Measurements from ENCODE around the gene DIPK1A. TPM values are rescaled to one million over a fixed set of nuclear protein-coding genes. Genes with fewer than 3 reads are reported as not detected.

The DIPK1A gene
- total RNA-seq, 2 donors from 2014 or later: 10.8 to 18.3 TPM

GRCh38 chr1:92840600-92840999 is 120.7 kb downstream of the DIPK1A start:
- Histone ChIP-seq H3K4me1 (ENCODE audit: control insufficient read depth in 1 of 2, low read depth in 2 of 2) (peaks cover 0 to 49% of the 10 kb centered on the region in 2 donors), H3K27ac (no peak overlapping the region), H3K9me3 (no peaks in the 10 kb centered on the region), H3K4me3 (no peak overlapping the region), H3K36me3 (peaks cover 16% of the 10 kb centered on the region), H3K27me3 (replicated peaks; ENCODE audit: insufficient read depth) (no peaks in the 10 kb centered on the region)
- DNase-seq (ENCODE audit: low spot score) (no peak), ATAC-seq (ENCODE audit: insufficient number of reproducible peaks, low FRiP score, low read depth) (no peak)
- TF ChIP-seq, protein P1, sequence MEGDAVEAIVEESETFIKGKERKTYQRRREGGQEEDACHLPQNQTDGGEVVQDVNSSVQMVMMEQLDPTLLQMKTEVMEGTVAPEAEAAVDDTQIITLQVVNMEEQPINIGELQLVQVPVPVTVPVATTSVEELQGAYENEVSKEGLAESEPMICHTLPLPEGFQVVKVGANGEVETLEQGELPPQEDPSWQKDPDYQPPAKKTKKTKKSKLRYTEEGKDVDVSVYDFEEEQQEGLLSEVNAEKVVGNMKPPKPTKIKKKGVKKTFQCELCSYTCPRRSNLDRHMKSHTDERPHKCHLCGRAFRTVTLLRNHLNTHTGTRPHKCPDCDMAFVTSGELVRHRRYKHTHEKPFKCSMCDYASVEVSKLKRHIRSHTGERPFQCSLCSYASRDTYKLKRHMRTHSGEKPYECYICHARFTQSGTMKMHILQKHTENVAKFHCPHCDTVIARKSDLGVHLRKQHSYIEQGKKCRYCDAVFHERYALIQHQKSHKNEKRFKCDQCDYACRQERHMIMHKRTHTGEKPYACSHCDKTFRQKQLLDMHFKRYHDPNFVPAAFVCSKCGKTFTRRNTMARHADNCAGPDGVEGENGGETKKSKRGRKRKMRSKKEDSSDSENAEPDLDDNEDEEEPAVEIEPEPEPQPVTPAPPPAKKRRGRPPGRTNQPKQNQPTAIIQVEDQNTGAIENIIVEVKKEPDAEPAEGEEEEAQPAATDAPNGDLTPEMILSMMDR (IDR thresholded peaks at IDR 0.05): no peak

DNA sequence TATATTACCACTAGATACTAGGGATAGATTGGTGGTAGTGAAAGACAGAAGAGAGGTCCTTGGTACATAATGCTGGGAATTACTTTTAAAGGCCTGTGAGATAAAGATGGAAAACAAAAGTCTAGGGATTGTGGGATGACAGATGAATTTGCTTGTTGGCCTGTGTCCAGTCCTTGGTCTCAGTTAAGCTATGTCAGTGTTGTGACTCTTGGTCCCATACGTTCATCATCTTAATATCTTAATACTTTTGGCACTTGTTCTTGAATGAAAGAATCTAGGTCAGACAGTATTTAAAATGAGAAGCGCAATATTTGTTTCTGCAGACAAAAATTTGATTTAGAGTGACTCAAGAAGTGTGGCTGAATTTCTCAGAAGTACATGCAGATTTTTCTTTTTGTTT is 121.8 kb downstream of the DIPK1A start:
- Histone ChIP-seq H3K36me3 (peaks cover 16% of the 10 kb centered on the region), H3K4me3 (no peak overlapping the region), H3K4me1 (ENCODE audit: control insufficient read depth in 1 of 2, low read depth in 2 of 2) (peaks cover 0 to 61% of the 10 kb centered on the region in 2 donors), H3K9me3 (no peaks in the 10 kb centered on the region), H3K27ac (peak overlapping the region in 1 of 2 donors; percentile 16), H3K27me3 (replicated peaks; ENCODE audit: insufficient read depth) (no peaks in the 10 kb centered on the region)
- ATAC-seq (ENCODE audit: insufficient number of reproducible peaks, low FRiP score, low read depth) (no peak), DNase-seq (ENCODE audit: low spot score) (no peak)
- TF ChIP-seq, protein P1 (IDR thresholded peaks at IDR 0.05): no peak

DNA sequence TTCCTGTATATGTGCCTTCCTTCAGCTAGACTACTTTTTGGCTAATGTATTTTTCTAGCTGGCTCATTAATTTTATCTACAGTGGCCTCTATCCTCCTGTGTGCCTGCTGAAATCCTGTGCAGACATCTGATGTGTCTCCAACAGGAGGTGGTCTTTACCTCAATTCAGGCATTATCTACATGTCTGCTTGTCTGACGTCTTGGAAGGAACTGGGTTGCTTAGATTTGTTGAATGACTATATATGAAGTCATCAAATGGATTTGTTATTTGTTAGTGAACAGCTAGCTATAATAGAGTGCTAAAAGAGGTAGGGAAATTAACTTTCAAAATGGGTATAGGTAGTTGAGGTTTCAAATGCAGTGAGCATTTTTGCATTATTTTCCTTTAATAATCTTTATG is 122.7 kb downstream of the DIPK1A start:
- Histone ChIP-seq H3K36me3 (peaks cover 16% of the 10 kb centered on the region), H3K27ac (no peak overlapping the region), H3K4me1 (ENCODE audit: control insufficient read depth in 1 of 2, low read depth in 2 of 2) (peaks cover 4 to 70% of the 10 kb centered on the region in 2 donors), H3K9me3 (no peaks in the 10 kb centered on the region), H3K27me3 (replicated peaks; ENCODE audit: insufficient read depth) (no peaks in the 10 kb centered on the region), H3K4me3 (no peak overlapping the region)
- ATAC-seq (ENCODE audit: insufficient number of reproducible peaks, low FRiP score, low read depth) (no peak), DNase-seq (ENCODE audit: low spot score) (no peak)
- TF ChIP-seq, protein P1 (IDR thresholded peaks at IDR 0.05): no peak

GRCh38 chr1:92837062-92837461 is 124.2 kb downstream of the DIPK1A start:
- H3K27ac ChIP-seq: no peak overlapping the region
- H3K4me3 ChIP-seq: no peak overlapping the region
- no peaks in the 10 kb centered on the region for H3K9me3 ChIP-seq
- H3K27me3 ChIP-seq (replicated peaks; ENCODE audit: insufficient read depth): no peaks in the 10 kb centered on the region
- DNase-seq (ENCODE audit: low spot score) (no peak), ATAC-seq (ENCODE audit: insufficient number of reproducible peaks, low FRiP score, low read depth) (no peak)
- H3K4me1 ChIP-seq (ENCODE audit: control insufficient read depth in 1 of 2, low read depth in 2 of 2): peaks cover 9 to 77% of the 10 kb centered on the region in 2 donors
- peaks cover 16% of the 10 kb centered on the region for H3K36me3 ChIP-seq
- TF ChIP-seq, protein P1 (IDR thresholded peaks at IDR 0.05): no peak

DNA sequence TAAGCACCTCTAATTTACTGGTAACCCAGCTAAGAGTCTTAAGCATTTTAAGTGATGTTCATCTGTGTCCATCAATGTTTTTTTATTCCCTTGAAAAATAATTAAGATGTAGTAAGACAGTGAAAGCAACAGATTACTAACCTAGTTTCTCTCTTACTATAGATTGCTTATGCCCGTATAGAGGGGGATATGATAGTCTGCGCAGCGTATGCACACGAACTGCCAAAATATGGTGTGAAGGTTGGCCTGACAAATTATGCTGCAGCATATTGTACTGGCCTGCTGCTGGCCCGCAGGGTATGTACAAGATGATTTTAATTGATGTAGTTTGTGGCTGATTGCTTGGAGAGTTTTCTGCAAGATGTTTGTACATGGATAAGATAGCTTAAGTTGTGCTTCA is 126.6 kb downstream of the DIPK1A start:
- TF ChIP-seq, protein P1 (IDR thresholded peaks at IDR 0.05): no peak
- no peaks in the 10 kb centered on the region for H3K27me3 ChIP-seq (replicated peaks; ENCODE audit: insufficient read depth)
- H3K27ac ChIP-seq: no peak overlapping the region
- H3K9me3 ChIP-seq: no peaks in the 10 kb centered on the region
- peaks cover 9 to 73% of the 10 kb centered on the region in 2 donors for H3K4me1 ChIP-seq (ENCODE audit: control insufficient read depth in 1 of 2, low read depth in 2 of 2)
- peaks cover 4% of the 10 kb centered on the region for H3K36me3 ChIP-seq
- no peak overlapping the region for H3K4me3 ChIP-seq
- ATAC-seq (ENCODE audit: insufficient number of reproducible peaks, low FRiP score, low read depth): no peak
- no peak for DNase-seq (ENCODE audit: low spot score)

Measured in thoracic aorta (tissue), 2 donors.